GM18858 (cell line): ENCODE measurements around the gene PPT2.

Experiments used
- ATAC-seq: cut with Tn5 transposase; IDR thresholded peaks from one replicate; pipeline ENCODE4 v1.9.1; 2021; ENCODE audit not compliant: unreplicated experiment

Gene PPT2

GRCh38 chr6:32151181-32151862, 2.6 kb upstream of the PPT2 start:
- ATAC-seq = no peak

DNA sequence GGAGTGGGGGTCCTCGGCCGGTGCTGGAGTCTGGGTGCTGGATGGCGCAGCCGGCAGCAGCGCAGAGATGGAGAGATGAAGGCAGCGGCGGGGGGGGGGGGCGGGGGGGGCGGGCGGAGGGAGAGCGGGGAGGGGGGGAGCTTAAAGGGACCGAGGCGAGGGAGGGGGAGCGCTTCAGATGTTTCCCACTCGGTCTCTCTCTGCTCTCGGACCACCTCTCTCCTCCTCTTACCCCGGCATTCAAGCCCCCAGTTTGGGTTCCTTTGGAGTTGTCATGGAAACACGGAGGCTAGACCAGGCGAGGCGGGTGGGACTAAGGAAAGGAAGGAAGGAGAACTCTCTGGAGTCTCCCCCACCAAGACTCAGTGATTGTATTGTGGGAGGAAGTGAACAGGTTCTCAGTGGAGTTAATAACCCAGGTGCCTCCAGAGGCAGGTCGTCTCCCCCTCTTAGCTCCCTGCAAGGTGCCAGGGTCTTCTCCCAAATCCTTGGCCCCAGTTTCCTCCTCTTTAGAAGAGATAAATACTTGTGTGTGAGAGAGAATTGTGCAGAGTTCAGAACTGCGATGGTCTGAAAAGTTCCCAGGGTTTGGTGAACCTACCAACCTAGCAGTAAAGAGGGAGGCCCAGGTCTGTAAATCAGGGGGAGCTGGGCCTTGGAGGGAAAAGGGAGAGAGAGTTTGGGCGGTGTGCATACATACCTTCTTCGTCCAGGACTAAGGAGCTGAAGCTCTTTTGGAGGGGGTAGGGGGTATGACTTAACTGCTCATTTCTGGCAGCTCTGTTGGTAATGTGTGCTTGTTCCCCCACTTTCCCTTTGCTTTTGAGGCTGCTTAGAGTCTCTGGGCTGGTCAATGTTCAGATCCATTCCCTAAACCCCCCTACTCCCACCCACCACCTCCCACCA, 1.8 kb upstream of the PPT2 start, which contains the start of gene PRRT1:
Gene PRRT1, minus strand, starts transcription at position 77 of the 906 bp plus-strand sequence. CDS start 112 bp downstream, outside the sequence.
- ATAC-seq = no peak

DNA sequence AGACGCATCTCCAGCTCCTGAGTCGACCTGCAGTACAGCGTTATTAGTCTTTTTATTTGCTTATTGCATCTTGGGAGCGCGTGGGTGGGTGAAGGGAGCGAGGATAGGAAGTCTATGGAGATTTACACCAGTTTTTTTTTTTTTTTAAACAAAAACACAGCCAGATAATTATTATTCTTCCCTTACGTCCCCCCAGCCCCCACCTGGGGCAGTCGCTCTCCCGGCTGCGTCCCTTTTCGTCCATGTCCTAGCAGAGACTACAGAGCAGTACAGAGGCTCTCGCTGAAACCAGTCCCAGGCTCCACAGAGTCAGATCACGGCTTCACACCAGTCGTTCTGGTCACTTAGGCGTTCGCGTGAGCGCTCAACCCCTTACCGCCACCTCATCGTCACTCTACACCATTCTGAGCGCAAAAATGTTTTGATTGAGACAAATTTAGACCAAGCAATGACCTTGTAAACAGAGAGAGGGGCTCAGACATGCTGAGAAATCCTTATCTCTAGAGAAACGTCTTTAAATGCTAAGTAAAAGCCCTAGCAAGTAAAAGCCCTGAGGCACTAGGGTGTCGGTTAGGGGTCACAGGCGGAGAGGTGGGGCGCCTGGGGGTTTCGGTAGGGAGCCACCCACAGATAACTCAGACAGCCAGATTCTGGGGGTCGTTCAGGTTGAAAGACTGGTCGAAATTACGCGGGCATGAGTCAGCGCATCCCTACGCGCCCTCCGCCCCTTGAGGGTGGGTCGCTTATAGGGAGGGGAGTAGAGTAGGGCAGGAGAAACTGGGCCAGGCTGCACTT, 975 bp upstream of the PPT2 start:
- no peak for ATAC-seq

- no peak for ATAC-seq
Observed at GRCh38 chr6:32154514-32155161, 697 bp downstream of the PPT2 start.

DNA sequence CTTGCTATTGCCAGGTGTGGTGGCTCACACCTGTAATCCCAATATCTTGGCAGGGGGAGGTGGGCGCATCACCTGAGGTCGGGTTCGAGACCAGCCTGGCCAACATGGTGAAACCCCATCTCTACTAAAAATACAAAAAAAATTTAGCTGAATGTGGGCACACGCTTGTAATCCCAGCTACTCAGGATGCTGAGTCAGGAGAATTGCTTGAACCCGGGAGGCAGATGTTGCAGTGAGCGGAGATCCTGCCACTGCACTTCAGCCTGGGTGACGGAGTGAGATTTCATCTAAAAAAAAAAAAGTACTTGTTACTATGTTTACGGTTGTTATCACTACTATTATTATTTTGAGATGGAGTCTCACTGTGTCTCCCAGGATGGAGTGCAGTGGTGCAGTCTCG, 3.0 kb downstream of the PPT2 start:
- no peak for ATAC-seq

DNA sequence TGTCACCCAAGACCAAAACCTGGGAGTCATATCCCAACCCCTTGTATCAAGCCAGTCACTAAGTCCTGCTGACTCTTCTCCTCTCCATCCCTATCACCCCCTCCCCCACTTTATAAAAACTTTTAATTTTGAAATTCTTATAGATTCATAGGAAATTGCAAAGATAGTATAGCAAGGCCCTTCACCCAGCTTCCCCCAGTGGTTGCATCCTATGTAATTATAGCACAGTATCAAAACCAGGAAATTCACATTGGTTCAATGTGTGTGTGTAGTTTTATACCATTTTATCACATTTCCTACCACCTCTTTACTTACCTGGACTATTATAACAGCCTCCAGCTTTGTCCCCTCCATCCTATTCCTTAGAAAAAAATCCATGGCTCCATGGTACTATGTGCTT, 4.1 kb downstream of the PPT2 start:
- ATAC-seq = no peak

DNA sequence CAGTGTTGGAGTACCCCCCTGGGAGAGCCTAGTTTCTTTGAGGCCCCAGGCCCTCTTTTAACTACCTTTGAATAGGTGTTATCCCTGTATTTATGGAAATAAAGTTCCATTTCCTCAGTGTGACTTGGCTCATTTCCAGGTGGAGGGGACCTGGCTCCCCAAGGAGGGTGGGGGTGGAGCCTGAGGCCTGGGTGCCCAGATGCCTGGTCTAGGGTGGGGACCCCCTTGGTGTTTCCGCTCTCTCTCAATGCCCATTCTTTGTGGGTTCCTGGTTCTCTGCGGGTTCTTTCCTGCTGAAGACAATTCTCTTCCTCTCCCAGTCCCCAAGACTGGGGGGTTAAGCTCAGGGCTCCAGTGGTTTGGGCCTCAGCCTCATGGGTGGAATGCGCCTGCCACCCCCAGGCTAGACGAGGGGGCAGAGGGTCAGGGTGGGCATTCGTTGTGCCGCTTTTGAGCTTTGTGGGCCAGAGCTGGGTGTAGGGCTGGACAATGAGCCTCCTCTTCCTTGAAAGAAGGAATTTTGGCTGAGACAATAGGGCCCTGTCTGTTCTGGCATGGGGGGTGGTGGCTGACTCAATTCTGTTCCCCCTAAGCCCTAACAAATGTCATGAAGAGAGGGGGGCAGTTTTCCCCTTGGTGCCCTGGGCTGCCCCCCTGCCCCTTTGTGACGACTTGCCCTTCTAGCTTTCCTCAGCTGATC, 9.8 kb downstream of the PPT2 start:
- ATAC-seq = no peak

DNA sequence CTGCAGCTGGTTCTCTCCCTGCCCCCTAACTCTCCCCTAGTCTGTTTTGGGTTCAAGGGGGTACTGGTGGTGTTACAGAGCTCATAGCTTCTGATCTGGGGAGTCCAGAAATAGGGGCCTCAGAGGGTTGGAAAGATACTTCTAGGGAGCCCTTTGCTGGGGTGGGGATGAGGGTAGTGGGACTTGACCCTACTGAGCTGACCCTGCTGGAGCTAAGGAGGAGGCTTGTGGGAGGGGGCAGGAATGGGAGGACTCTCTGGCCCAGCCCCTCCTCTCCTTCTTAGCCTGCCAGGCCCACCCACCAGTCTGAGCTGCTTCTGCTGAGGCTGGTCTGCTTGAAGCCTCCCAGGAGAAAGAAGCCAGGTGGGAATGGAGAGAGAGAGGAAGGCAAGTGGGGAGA, 10.4 kb downstream of the PPT2 start, which contains the start of gene EGFL8:
Gene EGFL8, plus strand, starts transcription at position 301 of the 400 bp plus-strand sequence. CDS start 1,571 bp downstream, outside the sequence.
- ATAC-seq = no peak

- no peak for ATAC-seq
Observed at GRCh38 chr6:32166411-32167061, 12.6 kb downstream of the PPT2 start.

DNA sequence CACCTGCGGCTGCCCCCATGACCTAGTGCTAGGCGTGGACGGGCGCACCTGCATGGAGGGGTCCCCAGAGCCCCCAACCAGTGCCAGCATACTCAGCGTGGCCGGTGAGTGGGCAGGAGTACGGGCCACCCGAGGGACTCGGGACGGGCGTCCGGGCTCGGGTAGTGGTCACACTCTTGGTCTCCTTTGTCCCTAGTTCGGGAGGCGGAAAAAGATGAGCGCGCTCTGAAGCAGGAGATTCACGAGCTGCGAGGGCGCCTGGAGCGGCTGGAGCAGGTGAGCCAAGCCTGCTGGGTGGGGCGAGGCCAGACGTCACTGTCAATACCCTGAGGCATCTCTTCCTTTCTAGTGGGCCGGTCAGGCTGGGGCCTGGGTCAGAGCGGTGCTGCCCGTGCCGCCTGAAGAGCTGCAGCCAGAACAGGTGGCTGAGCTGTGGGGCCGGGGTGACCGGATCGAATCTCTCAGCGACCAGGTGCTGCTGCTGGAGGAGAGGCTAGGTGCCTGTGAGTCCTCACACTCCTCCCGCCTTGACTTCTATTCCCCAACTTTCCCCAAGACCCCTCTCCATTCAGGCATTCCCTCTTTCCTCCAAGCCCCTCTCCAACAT, 13.3 kb downstream of the PPT2 start:
- ATAC-seq = no peak

DNA sequence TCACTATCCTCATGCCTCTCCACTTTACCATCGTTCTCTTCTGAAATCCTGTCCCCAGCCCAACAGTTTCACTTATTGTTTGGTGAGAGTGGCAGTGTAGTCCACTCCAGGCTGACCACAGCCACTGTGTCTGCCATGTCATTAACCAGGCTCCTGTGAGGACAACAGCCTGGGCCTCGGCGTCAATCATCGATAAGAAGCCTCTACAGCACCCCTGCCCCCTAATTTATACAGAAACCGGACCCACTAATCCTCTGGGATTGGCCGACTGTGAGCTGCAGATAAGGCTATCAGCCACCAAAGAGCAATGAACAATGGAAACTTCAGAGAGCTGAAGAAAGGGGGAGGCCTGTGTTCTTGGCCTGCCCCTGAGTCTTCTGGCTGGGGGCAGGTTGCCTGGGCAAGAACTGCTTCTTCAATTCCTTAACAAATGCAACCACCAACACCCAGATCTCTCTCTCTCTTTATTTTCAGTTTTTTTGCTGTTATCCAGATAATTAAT, 13.9 kb downstream of the PPT2 start:
- no peak for ATAC-seq

DNA sequence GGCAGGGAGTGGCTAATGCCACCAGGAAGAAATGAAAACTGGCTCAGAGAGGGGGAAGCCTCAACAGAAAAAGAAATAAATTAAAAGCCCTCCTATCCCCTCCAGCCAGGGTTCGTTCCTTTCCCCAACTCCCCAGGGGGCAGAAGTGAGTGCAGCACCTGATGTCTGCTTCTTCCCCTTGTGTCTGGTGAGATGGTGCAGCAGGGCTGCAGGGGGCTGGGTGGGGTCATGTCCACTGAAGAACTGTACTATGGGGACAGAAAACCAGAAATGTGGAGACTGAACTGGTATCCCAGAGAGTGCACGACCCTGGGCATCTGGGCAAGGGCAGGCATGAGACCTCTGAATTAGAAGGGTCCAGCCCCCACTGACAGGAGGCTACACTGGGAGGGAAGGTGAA, 14.4 kb downstream of the PPT2 start:
- ATAC-seq = no peak

- ATAC-seq = no peak
Observed at GRCh38 chr6:32168807-32169591, 15.1 kb downstream of the PPT2 start.

DNA sequence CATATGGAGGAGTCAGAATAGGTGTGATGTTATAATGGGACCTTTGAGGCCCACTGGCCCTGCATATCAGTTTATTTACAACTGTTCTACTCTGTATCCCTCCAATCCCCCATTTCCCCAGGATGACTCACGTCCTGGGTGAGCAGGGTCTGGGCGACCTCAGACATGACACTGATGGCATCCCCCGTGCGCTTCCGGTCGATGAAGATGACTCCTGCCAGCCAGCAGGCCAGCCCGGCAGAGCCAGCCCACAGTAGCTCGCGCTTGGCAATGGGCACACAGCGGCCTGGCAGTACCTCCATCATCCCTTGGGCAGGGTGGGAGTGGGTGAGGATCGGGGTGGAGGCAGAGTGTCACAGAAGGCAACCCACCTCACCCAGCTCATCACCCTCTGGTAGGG, 16.4 kb downstream of the PPT2 start:
- ATAC-seq = no peak

- no peak for ATAC-seq
Observed at GRCh38 chr6:32171234-32171633, 17.3 kb downstream of the PPT2 start.

DNA sequence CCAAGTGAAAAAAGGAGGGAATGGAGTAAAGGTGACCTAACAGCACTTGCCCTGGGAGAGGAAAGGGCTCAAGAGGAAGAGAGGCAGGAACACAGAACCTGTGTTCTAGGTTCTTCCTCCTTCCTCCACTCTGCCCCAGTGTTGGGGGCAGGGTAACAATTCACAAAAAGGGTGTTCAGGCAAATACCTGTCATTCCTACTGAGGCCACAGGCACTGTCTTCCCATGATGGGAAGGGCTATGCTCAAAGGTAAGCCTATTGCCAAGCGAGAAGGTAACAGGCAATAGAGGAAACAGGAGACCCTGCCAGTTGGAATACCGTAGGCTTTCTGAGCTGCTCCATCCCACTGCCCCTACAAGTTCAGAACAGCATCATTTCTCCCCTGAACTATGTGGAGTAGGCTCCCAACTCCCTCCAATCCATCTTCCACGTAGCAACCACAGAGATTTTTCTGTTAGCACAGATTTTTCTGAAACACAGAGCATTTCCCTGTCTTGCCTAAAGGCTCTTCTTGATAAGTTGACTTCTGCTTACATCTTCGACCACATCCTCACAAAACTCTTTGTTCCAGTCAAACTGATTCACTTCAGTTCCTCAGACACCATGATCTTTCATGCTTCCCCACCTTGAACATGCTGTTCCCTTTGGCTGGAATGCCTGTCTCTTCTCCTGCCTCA, 19.2 kb downstream of the PPT2 start:
- no peak for ATAC-seq

- ATAC-seq = no peak
Observed at GRCh38 chr6:32174416-32174815, 20.5 kb downstream of the PPT2 start.

- ATAC-seq = no peak
Observed at GRCh38 chr6:32175322-32175710, 21.4 kb downstream of the PPT2 start.
